Spinal cord (tissue), 10 donors: Measurements from ENCODE around the gene UTF1. TPM values are rescaled to one million over a fixed set of nuclear protein-coding genes. Genes with fewer than 3 reads are reported as not detected.

Experiments used
- DNase-seq, 6 donors: peaks; one replicate each; pipeline versions ENCODE4 v3.0.0 to v3.0.0-alpha.2; 2013 to 2015; ENCODE audit warnings: low spot score in 6 of 6, low read depth in 4 of 6
- H3K27ac ChIP-seq: one replicate; pipeline ENCODE4 v1.5.1; 2013; ENCODE audit warnings: low read depth, low read length, control low read depth
- H3K27me3 ChIP-seq: one replicate; pipeline ENCODE4 v1.6.1; 2013; ENCODE audit warnings: low read length; ENCODE audit not compliant: control insufficient read depth, insufficient read depth
- H3K36me3 ChIP-seq: one replicate; pipeline ENCODE4 v1.6.1; 2013; ENCODE audit warnings: low read length; ENCODE audit not compliant: control insufficient read depth, insufficient read depth
- H3K4me1 ChIP-seq: one replicate; pipeline ENCODE4 v1.6.1; 2013; ENCODE audit warnings: low read length; ENCODE audit not compliant: control insufficient read depth, insufficient read depth
- H3K4me3 ChIP-seq: one replicate; pipeline ENCODE4 v1.5.1; 2013; ENCODE audit warnings: low read depth, low read length, control low read depth
- H3K9me3 ChIP-seq: one replicate; pipeline ENCODE4 v1.6.1; 2013; ENCODE audit warnings: low read length; ENCODE audit not compliant: control insufficient read depth, insufficient read depth
- WGBS: methylation state at CpG from one replicate; pipeline ENCODE4 v1.1.5; 2013; ENCODE audit warnings: missing lambda C conversion rate; ENCODE audit not compliant: insufficient coverage; 5-methylcytosine and 5-hydroxymethylcytosine counted together
- polyA plus RNA-seq, 2 donors: library from polyadenylated mRNA; unstranded; fragments of 120-200 nt; gene quantifications; one replicate each; pipeline ENCODE4 v1.2.1, GENCODE V29; 2013; ENCODE audit not compliant: insufficient read length in 2 of 2
- total RNA-seq, 2 donors: library from RNA; depleted of rRNA in 1 of 2; stranded (reverse); fragments of 120-200 nt in 1 of 2; fragments of >200 nt in 1 of 2; gene quantifications; one replicate each; pipeline versions ENCODE4 v1.2.3 to v1.2.4, GENCODE V29; 2013 to 2014
- donor health status: healthy.

The UTF1 gene
- total and polyA plus RNA-seq, 4 donors = not detected

- Histone ChIP-seq H3K4me3 (no peak overlapping the region), H3K9me3 (no peaks in the 10 kb centered on the region), H3K27me3 (no peaks in the 10 kb centered on the region), H3K36me3 (peaks cover 66% of the 10 kb centered on the region), H3K4me1 (peaks cover 8% of the 10 kb centered on the region), H3K27ac (no peak overlapping the region)
- 65% methylated on average over 12 of the region's 14 CpGs for WGBS
- DNase-seq = no peak
Observed at GRCh38 chr10:133267293-133267692, 37.3 kb downstream of the UTF1 start.

GRCh38 chr10:133267829-133268228 lies 37.8 kb downstream of the UTF1 start:
- Histone ChIP-seq H3K27me3 (no peaks in the 10 kb centered on the region), H3K27ac (no peak overlapping the region), H3K4me1 (peaks cover 3% of the 10 kb centered on the region), H3K4me3 (no peak overlapping the region), H3K36me3 (peaks cover 68% of the 10 kb centered on the region), H3K9me3 (no peaks in the 10 kb centered on the region)
- DNase-seq = no peak
- WGBS = 84% methylated on average over 19 of the region's 22 CpGs

- DNase-seq = no peak
- WGBS = 89% methylated on average over 22 of the region's 22 CpGs
- Histone ChIP-seq H3K27me3 (no peaks in the 10 kb centered on the region), H3K4me1 (no peaks in the 10 kb centered on the region), H3K4me3 (no peak overlapping the region), H3K36me3 (peaks cover 74% of the 10 kb centered on the region), H3K9me3 (no peaks in the 10 kb centered on the region), H3K27ac (no peak overlapping the region)
Observed at GRCh38 chr10:133268532-133268931, 38.5 kb downstream of the UTF1 start.

DNA sequence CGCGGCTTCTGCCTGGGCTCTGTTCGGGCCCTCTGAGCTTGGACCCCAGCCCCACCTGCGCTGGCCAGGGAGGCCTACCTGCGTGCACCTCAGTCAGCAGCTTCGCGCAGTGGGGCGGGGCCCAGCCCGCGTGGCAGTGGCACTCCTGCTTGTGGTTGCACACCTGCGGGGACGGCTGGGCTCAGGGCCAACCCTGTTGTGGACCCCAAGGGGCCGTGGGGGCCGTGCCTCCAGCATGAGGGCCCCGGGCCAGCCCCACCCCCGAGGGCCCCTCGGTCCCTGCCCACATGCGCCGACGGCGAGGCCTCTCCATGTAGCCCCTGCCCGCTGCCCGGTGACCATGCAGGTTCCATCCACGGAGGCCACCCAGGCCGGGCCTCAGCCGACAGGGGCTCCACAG lies 39.4 kb downstream of the UTF1 start:
- 85% methylated on average over 26 of the region's 26 CpGs for WGBS
- Histone ChIP-seq H3K4me1 (no peaks in the 10 kb centered on the region), H3K27ac (no peak overlapping the region), H3K4me3 (no peak overlapping the region), H3K9me3 (no peaks in the 10 kb centered on the region), H3K36me3 (peaks cover 81% of the 10 kb centered on the region), H3K27me3 (no peaks in the 10 kb centered on the region)
- DNase-seq = no peak

- peaks cover 83% of the 10 kb centered on the region for H3K36me3 ChIP-seq
- DNase-seq = no peak
- H3K27me3 ChIP-seq = peaks cover under 1% of the 10 kb centered on the region
- H3K4me3 ChIP-seq = no peak overlapping the region
- H3K27ac ChIP-seq = no peak overlapping the region
- no peaks in the 10 kb centered on the region for H3K9me3 ChIP-seq
- H3K4me1 ChIP-seq = no peaks in the 10 kb centered on the region
- 86% methylated on average over 20 of the region's 20 CpGs for WGBS
Observed at GRCh38 chr10:133270204-133270603, 40.2 kb downstream of the UTF1 start.

GRCh38 chr10:133270773-133271297 lies 40.8 kb downstream of the UTF1 start:
- peaks cover 83% of the 10 kb centered on the region for H3K36me3 ChIP-seq
- H3K27me3 ChIP-seq = peaks cover 7% of the 10 kb centered on the region
- H3K4me3 ChIP-seq = no peak overlapping the region
- H3K9me3 ChIP-seq = no peaks in the 10 kb centered on the region
- no peak overlapping the region for H3K27ac ChIP-seq
- H3K4me1 ChIP-seq = no peaks in the 10 kb centered on the region
- DNase-seq = no peak
- WGBS = 94% methylated on average over 18 of the region's 19 CpGs

DNA sequence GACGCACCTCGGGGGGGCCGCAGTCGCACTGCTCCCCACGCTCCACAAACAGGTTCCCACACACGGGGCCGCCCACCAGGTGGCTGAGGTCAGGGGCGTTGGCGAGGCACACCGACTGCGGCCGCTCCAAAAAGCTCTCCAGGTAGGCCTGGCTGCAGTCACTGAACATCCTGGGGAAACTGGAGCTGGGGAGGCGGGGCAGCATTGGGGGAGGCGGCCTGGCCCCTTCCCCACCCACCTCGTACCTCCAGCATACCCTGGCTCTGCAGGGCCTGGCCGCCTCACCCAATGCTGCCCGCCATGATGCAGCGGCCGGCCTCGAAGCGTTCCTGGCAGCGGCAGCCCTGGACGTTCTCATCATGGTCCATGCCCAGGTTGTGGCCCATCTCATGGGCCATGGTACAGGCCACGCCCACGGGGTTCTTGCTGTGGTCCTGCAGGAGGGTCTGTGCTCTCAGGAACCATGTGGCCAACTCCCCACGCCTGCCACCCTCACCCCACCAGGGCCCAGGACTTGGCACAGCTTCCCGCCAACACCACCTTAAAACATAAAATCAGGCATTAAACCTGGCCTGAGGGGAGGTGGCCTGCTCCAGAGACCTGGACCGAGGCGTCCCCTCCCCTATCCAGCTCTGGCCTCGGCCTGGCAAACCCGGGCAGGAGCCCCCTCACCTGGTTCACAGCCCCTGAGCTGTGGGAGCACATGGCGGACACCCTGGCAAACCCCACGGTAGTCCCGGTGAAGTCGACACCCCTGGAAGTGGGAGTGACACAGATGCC lies 41.7 kb downstream of the UTF1 start:
- Histone ChIP-seq H3K4me3 (no peak overlapping the region), H3K27ac (no peak overlapping the region), H3K4me1 (no peaks in the 10 kb centered on the region), H3K27me3 (peaks cover 14% of the 10 kb centered on the region), H3K9me3 (no peaks in the 10 kb centered on the region), H3K36me3 (peaks cover 75% of the 10 kb centered on the region)
- WGBS = 78% methylated on average over 33 of the region's 35 CpGs
- no peak for DNase-seq

DNA sequence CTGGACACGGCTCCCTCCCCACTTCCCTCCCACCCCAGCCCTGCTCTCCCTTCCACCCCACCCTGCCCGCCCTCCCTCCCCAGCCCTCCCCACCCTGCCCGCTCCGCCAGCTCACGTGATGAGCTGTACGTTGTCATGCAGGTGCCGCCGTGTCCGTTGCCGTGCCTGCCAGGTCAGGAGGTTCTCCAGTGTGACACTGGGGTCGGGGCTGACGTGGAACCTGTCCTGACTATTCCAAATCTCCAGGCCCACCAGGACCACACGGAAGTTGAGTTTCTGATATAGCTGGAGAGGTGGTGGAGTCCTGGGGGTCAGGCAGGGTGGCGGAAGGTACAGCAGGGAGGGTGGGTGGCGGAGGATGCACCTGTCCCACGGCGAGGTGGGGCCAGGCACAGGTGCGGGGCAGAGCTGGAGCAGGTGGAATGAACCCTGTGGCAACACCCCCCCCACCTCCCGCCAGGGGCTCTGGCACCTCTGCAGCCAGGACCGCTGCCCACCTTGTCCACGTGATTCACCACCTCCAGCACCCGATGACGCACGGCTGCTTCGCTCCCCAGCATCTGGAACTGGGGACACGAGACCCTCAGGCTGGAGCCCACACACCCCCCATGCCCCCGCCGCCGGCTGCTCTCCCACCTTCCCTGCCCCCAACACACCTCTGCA lies 42.4 kb downstream of the UTF1 start:
- peaks cover 21% of the 10 kb centered on the region for H3K27me3 ChIP-seq
- no peak for DNase-seq
- H3K36me3 ChIP-seq = peaks cover 72% of the 10 kb centered on the region
- no peak overlapping the region for H3K4me3 ChIP-seq
- H3K9me3 ChIP-seq = no peaks in the 10 kb centered on the region
- H3K4me1 ChIP-seq = peaks cover 6% of the 10 kb centered on the region
- 80% methylated on average over 20 of the region's 29 CpGs for WGBS
- no peak overlapping the region for H3K27ac ChIP-seq

DNA sequence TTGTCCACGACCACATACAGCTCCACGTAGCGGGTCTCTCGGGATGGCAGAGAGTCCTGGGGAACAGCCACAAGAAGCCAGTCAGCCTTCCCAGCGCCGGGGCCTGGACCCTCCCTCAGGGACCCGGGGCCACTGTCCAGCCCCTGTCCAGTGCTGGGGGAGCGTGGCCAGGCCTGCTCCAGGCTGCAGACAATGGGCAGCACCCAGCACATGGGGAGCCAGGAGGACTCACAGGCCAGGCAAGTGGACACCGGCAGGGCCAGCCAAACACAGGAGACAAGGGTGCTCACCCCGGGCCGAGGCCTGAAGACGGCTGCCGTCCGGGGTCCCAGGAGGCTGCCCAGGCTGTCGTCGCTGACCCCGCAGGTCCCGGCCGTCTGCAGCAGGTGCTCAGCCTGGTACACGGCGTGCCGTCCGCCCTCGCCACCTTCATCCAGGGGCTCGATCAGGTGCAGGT lies 43.0 kb downstream of the UTF1 start:
- H3K36me3 ChIP-seq = peaks cover 72% of the 10 kb centered on the region
- no peak overlapping the region for H3K27ac ChIP-seq
- DNase-seq = no peak
- H3K4me3 ChIP-seq = no peak overlapping the region
- WGBS = 91% methylated on average over 25 of the region's 25 CpGs
- peaks cover 9% of the 10 kb centered on the region for H3K4me1 ChIP-seq
- H3K27me3 ChIP-seq = peaks cover 23% of the 10 kb centered on the region
- no peaks in the 10 kb centered on the region for H3K9me3 ChIP-seq
